ENCODE results near the gene PAOX. TPM values are rescaled to one million over a fixed set of nuclear protein-coding genes. Genes with fewer than 3 reads are reported as not detected.
"Not testable (repeated sequence)": the region's sequence is repeated elsewhere in the genome, so short reads cannot be mapped to it uniquely, and the experiment has no call there.

PAOX gene
- total RNA-seq, 1 donor from 2014 or later, result 4.6 TPM

DNA sequence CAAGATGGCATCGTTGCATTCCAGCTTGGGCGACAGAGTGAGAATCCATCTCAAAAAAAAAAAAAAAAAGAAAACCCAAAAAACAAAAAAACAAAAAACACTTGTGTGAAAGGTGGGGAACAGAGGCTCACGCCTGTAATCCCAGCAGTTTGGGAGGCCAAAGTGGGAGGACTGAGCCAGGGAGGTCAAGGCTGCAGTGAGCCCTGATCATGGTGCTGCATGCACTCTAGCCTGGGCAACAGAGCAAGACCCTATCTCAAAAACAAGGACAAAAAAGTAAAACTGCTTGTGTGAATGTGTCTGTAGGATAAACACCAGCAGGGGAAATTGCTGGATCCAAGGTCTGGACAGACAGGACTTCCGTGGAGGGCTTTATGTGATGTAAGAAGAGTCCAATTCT is 4.5 kb downstream of the PAOX start:
- H4K20me1 ChIP-seq (ENCODE audit: low read depth), result peaks cover 6% of the 10 kb centered on the region
- no peaks in the 10 kb centered on the region for H3K79me2 ChIP-seq (ENCODE audit: low read depth)
- H3K4me3 Mint-ChIP-seq, result no peak overlapping the region
- peaks cover 14% of the 10 kb centered on the region for H3K27me3 ChIP-seq
- H3K9me3 Mint-ChIP-seq, result no peaks in the 10 kb centered on the region
- H3K36me3 Mint-ChIP-seq, result peaks cover 2% of the 10 kb centered on the region
- H3K36me3 ChIP-seq, result no peaks in the 10 kb centered on the region
- H3K9me3 ChIP-seq (ENCODE audit: low read depth), result no peaks in the 10 kb centered on the region
- DNase-seq (ENCODE audit: low spot score), result no peak
- no peak overlapping the region for H2AFZ ChIP-seq (replicated peaks)
- no peak overlapping the region for H3K4me3 ChIP-seq
- no peak for TF ChIP-seq EZH2 (IDR thresholded peaks at IDR 0.05)
- no peak for TF ChIP-seq EZH2phosphoT487 (IDR thresholded peaks at IDR 0.05)
- H3K27ac ChIP-seq, result no peak overlapping the region
- no peak overlapping the region for H3K9ac ChIP-seq
- peaks cover 4% of the 10 kb centered on the region for H3K4me1 ChIP-seq
- H3K27me3 Mint-ChIP-seq (ENCODE audit: insufficient read depth, low read depth), result peaks cover 4% of the 10 kb centered on the region
- no peak overlapping the region for H3K4me2 ChIP-seq
- H3K27ac Mint-ChIP-seq, result no peak overlapping the region
- H3K4me1 Mint-ChIP-seq, result peaks cover 3% of the 10 kb centered on the region
- no peaks in the 10 kb centered on the region for H3F3A ChIP-seq (ENCODE audit: low read depth)

- Histone ChIP-seq H3K79me2 (ENCODE audit: low read depth) (no peaks in the 10 kb centered on the region), H3F3A (ENCODE audit: low read depth) (no peaks in the 10 kb centered on the region), H3K4me3 (no peak overlapping the region), H3K27ac (no peak overlapping the region), H3K36me3 (no peaks in the 10 kb centered on the region), H3K4me1 (peaks cover 4% of the 10 kb centered on the region), H3K27me3 (peaks cover 12% of the 10 kb centered on the region), H3K4me2 (no peak overlapping the region), H4K20me1 (ENCODE audit: low read depth) (peaks cover 6% of the 10 kb centered on the region), H3K9me3 (ENCODE audit: low read depth) (no peaks in the 10 kb centered on the region), H2AFZ (replicated peaks) (no peak overlapping the region), H3K9ac (no peak overlapping the region)
- H3K36me3 Mint-ChIP-seq, result peaks cover 2% of the 10 kb centered on the region
- H3K27ac Mint-ChIP-seq, result no peak overlapping the region
- H3K9me3 Mint-ChIP-seq, result no peaks in the 10 kb centered on the region
- no peak overlapping the region for H3K4me3 Mint-ChIP-seq
- DNase-seq (ENCODE audit: low spot score), result no peak
- peaks cover 4% of the 10 kb centered on the region for H3K27me3 Mint-ChIP-seq (ENCODE audit: insufficient read depth, low read depth)
- H3K4me1 Mint-ChIP-seq, result peaks cover 3% of the 10 kb centered on the region
- TF ChIP-seq EZH2 (IDR thresholded peaks at IDR 0.05) (no peak), CTCF (IDR thresholded peaks at IDR 0.05) (no peak), EZH2phosphoT487 (IDR thresholded peaks at IDR 0.05) (no peak)
These were observed 5.0 kb downstream of the PAOX start for GRCh38 chr10:133384071-133384470.

- H3K27ac ChIP-seq, result no peak overlapping the region
- no peaks in the 10 kb centered on the region for H3K79me2 ChIP-seq (ENCODE audit: low read depth)
- no peak for DNase-seq (ENCODE audit: low spot score)
- peaks cover 4% of the 10 kb centered on the region for H3K27me3 Mint-ChIP-seq (ENCODE audit: insufficient read depth, low read depth)
- H3K27me3 ChIP-seq, result peaks cover 3% of the 10 kb centered on the region
- H3K4me3 Mint-ChIP-seq, result no peak overlapping the region
- H4K20me1 ChIP-seq (ENCODE audit: low read depth), result peaks cover 5% of the 10 kb centered on the region
- no peak overlapping the region for H3K27ac Mint-ChIP-seq
- no peaks in the 10 kb centered on the region for H3K9me3 Mint-ChIP-seq
- H3K36me3 Mint-ChIP-seq, result peaks cover 2% of the 10 kb centered on the region
- no peaks in the 10 kb centered on the region for H3F3A ChIP-seq (ENCODE audit: low read depth)
- no peak overlapping the region for H2AFZ ChIP-seq (replicated peaks)
- no peak overlapping the region for H3K9ac ChIP-seq
- no peak for TF ChIP-seq CTCF (IDR thresholded peaks at IDR 0.05)
- no peak for TF ChIP-seq EZH2phosphoT487 (IDR thresholded peaks at IDR 0.05)
- no peak for TF ChIP-seq EZH2 (IDR thresholded peaks at IDR 0.05)
- H3K4me1 ChIP-seq, result no peaks in the 10 kb centered on the region
- no peak overlapping the region for H3K4me2 ChIP-seq
- H3K9me3 ChIP-seq (ENCODE audit: low read depth), result no peaks in the 10 kb centered on the region
- H3K4me3 ChIP-seq, result no peak overlapping the region
- H3K36me3 ChIP-seq, result no peaks in the 10 kb centered on the region
- H3K4me1 Mint-ChIP-seq, result peaks cover 4% of the 10 kb centered on the region
These were observed 6.2 kb downstream of the PAOX start for GRCh38 chr10:133385214-133385613.

DNA sequence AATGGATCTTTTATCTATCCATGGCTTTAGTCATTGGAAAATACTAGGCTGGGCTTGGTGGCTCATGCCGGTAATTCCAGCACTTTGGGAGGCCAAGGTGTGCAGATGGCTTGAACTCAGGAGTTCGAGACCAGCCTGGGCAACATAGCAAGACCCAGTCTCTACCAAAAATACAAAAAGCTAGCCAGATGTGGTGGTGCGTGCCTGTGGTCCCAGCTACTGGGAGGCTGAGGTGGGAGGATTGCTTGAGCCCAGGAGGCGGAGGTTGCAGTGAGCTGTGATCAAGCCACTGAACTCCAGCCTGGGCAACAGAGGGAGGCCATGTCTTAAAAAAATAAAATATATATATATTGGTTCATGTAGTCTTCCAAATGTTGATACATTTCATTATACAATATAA is 7.9 kb downstream of the PAOX start:
- H4K20me1 ChIP-seq (ENCODE audit: low read depth); H3K27ac ChIP-seq; H3K4me1 Mint-ChIP-seq; H3K9me3 Mint-ChIP-seq; H2AFZ ChIP-seq (replicated peaks); H3K9me3 ChIP-seq (ENCODE audit: low read depth); H3K36me3 Mint-ChIP-seq; H3K36me3 ChIP-seq; H3K9ac ChIP-seq; H3K4me3 ChIP-seq; H3K79me2 ChIP-seq (ENCODE audit: low read depth); H3K4me2 ChIP-seq; H3K27me3 ChIP-seq; H3K27ac Mint-ChIP-seq; H3K4me3 Mint-ChIP-seq; H3K27me3 Mint-ChIP-seq (ENCODE audit: insufficient read depth, low read depth); H3F3A ChIP-seq (ENCODE audit: low read depth); DNase-seq (ENCODE audit: low spot score); H3K4me1 ChIP-seq: not testable (repeated sequence)
